Caco-2 (cell line): ENCODE results near the gene ZFP36. TPM values are rescaled to one million over a fixed set of nuclear protein-coding genes. Genes with fewer than 3 reads are reported as not detected.
A peak's percentile ranks its signal among the peaks of the same experiment; 100 is the strongest.

Experiments used
- BruUV-seq: library from RNA; stranded (reverse); fragments of 400-500 nt; replicated peaks from 2 replicates; lab custom pipeline; 2021; lab: Mats Ljungman, UMichigan
- CTCF ChIA-PET: fragments of 300-600 bp; sonication (Branson Sonifier 250); formaldehyde crosslinking; loops from one replicate; lab custom pipeline; 2022; ENCODE audit warnings: antibody characterized with exemption; lab: Charles Lee
- POLR2A ChIA-PET: fragments of 300-600 bp; sonication (Branson Sonifier 250); formaldehyde crosslinking; loops from one replicate; lab custom pipeline; 2022; ENCODE audit warnings: antibody characterized with exemption; lab: Charles Lee
- DNase-seq, 2 experiments: peaks; one replicate each; pipeline versions ENCODE4 v3.0.0 to v3.0.0-alpha.2; 2020 to 2022
- H3K27me3 ChIP-seq: replicated peaks from 2 replicates; pipeline ENCODE4 v1.6.0; 2011; ENCODE audit warnings: low read length; ENCODE audit not compliant: control insufficient read depth, insufficient read depth
- H3K36me3 ChIP-seq: 2 replicates; pipeline ENCODE4 v1.5.1; 2011; ENCODE audit warnings: low read length; ENCODE audit not compliant: control insufficient read depth, insufficient read depth
- H3K4me1 ChIP-seq: fragments of 250-450 bp; sonication (Bioruptor Pico); 2 replicates; pipeline ENCODE4 v1.5.1; 2020; ENCODE audit warnings: mild to moderate bottlenecking
- H3K4me3 ChIP-seq: 2 replicates; pipeline ENCODE4 v1.5.1; 2011; ENCODE audit warnings: low read depth, mild to moderate bottlenecking, control low read depth, low read length
- H3K9me3 ChIP-seq: fragments of 250-450 bp; sonication (Bioruptor Pico); 2 replicates; pipeline ENCODE4 v1.5.1; 2020; ENCODE audit warnings: mild to moderate bottlenecking, moderate library complexity
- H3K27ac Mint-ChIP-seq: one replicate; pipeline ENCODE4 v1.8.0; 2022; ENCODE audit warnings: mixed read lengths; ENCODE audit not compliant: unreplicated experiment
- H3K27me3 Mint-ChIP-seq: one replicate; pipeline ENCODE4 v1.8.0; 2022; ENCODE audit warnings: mixed read lengths; ENCODE audit not compliant: insufficient read depth, unreplicated experiment
- H3K36me3 Mint-ChIP-seq: one replicate; pipeline ENCODE4 v1.8.0; 2022; ENCODE audit warnings: mild to moderate bottlenecking, mixed read lengths; ENCODE audit not compliant: insufficient read depth, unreplicated experiment
- H3K4me1 Mint-ChIP-seq: one replicate; pipeline ENCODE4 v1.8.0; 2022; ENCODE audit warnings: low read depth, mixed read lengths; ENCODE audit not compliant: unreplicated experiment
- H3K4me3 Mint-ChIP-seq: one replicate; pipeline ENCODE4 v1.8.0; 2022; ENCODE audit warnings: mild to moderate bottlenecking, moderate library complexity, mixed read lengths; ENCODE audit not compliant: unreplicated experiment
- H3K9me3 Mint-ChIP-seq: one replicate; pipeline ENCODE4 v1.8.0; 2022; ENCODE audit warnings: mixed read lengths; ENCODE audit not compliant: unreplicated experiment
- intact Hi-C: fragments of 100-400 bp; cut with micrococcal nuclease; formaldehyde crosslinking; loops from one replicate; pipeline ENCODE4 v1.10.0; 2022; ENCODE audit not compliant: unreplicated experiment
- total RNA-seq: library from RNA; stranded (reverse); gene quantifications from 2 replicates; pipeline ENCODE4 v1.2.3, GENCODE V29; 2022
- TF ChIP-seq, protein P1 (sequence below), 2 experiments: fragments of 200-600 bp in 1 of 2; IDR thresholded peaks; 1 replicate in 1 of 2; 2 replicates in 1 of 2; pipeline versions ENCODE4 v1.5.1 to v1.8.0; 2011 to 2022; ENCODE audit warnings: antibody characterized with exemption in 1 of 2, control low read depth in 1 of 2, inconsistent platforms in 1 of 2, low read depth in 1 of 2, low read length in 1 of 2, mild to moderate bottlenecking in 1 of 2, moderate library complexity in 1 of 2; ENCODE audit not compliant: insufficient read depth in 1 of 2, severe bottlenecking in 1 of 2, unreplicated experiment in 1 of 2

Gene ZFP36
- total RNA-seq, 1 experiment from 2014 or later: 25.8 TPM

DNA sequence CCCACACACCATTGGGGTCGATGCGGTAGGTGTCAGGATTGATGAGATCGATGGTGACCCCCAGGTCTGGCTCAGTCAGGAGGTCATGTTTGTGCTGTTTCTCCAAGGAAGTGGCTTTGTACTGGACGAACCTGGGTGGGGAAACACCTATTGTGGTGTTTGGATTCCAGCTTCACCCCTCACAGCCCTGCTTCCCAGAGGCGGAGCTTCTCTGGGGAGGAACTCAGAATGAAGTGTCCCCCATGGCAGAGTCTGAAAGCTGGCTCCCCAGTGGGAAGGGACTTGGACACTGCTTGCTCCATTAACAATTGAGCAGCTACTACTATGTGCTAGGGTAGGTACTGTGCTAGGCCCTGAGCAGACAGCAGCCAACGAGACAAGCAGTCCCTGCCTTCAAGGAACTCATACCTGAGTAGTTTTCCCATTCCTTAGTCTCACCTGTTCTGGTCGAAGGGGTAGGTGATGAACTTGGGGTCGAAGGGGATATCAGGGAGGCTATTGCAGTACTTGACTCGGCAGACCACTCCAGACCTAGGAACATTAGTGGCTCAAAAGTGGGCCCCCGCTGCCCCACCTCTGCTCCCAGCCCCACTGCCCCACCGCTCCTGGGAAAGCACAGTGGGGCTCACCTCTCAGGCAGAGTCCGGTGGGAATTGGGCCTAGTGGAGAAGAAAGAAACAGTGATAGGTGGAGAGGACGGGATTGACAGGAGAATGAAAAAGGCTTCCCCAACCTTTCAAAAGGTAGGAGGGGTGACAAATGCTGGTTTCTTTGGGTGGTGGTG lies 16.8 kb upstream of the ZFP36 start:
- POLR2A ChIA-PET: no interaction called here
- H3K27me3 Mint-ChIP-seq: no peaks in the 10 kb centered on the region
- BruUV-seq: no TSS peak
- peak overlapping the region; percentile 99 for H3K4me3 Mint-ChIP-seq
- intact Hi-C loops: loop anchor here (5.0 kb wide), 1 partner anchor 48 kb away; the partner anchor contains the start of gene SAMD4B
- no peaks in the 10 kb centered on the region for H3K9me3 ChIP-seq
- peaks cover 9% of the 10 kb centered on the region for H3K36me3 ChIP-seq
- H3K36me3 Mint-ChIP-seq: peaks cover 93% of the 10 kb centered on the region
- H3K9me3 Mint-ChIP-seq: no peaks in the 10 kb centered on the region
- H3K4me3 ChIP-seq: peak overlapping the region; percentile 76
- peak overlapping the region; percentile 92 for H3K27ac Mint-ChIP-seq
- H3K4me1 ChIP-seq: peaks cover 10% of the 10 kb centered on the region
- peaks cover 33% of the 10 kb centered on the region for H3K4me1 Mint-ChIP-seq
- TF ChIP-seq, protein P1, sequence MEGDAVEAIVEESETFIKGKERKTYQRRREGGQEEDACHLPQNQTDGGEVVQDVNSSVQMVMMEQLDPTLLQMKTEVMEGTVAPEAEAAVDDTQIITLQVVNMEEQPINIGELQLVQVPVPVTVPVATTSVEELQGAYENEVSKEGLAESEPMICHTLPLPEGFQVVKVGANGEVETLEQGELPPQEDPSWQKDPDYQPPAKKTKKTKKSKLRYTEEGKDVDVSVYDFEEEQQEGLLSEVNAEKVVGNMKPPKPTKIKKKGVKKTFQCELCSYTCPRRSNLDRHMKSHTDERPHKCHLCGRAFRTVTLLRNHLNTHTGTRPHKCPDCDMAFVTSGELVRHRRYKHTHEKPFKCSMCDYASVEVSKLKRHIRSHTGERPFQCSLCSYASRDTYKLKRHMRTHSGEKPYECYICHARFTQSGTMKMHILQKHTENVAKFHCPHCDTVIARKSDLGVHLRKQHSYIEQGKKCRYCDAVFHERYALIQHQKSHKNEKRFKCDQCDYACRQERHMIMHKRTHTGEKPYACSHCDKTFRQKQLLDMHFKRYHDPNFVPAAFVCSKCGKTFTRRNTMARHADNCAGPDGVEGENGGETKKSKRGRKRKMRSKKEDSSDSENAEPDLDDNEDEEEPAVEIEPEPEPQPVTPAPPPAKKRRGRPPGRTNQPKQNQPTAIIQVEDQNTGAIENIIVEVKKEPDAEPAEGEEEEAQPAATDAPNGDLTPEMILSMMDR (IDR thresholded peaks at IDR 0.05; ENCODE audit: insufficient read depth in 1 of 2, low read depth in 1 of 2, low read length in 1 of 2, severe bottlenecking in 1 of 2, unreplicated experiment in 1 of 2): no peak
- CTCF ChIA-PET: no interaction called here
- no peaks in the 10 kb centered on the region for H3K27me3 ChIP-seq
- no peak for DNase-seq

DNA sequence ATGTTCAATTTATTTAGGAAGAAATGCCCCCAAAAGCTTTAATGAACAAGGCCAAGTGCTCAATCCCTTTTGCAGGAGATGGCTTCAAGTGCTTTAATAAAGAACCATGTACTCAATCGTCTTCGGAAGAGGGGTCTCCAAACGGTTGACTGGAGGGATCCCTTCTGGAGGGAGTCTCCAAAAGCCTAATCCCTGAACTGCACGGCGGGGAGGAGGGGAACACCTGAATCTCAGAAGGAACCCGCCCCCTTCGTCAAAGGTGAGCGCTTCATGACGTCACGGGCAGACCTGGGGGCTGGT lies 16.2 kb upstream of the ZFP36 start:
- Histone ChIP-seq H3K4me1 (peaks cover 10% of the 10 kb centered on the region), H3K36me3 (peaks cover 9% of the 10 kb centered on the region), H3K9me3 (no peaks in the 10 kb centered on the region), H3K4me3 (peak overlapping the region; percentile 76), H3K27me3 (no peaks in the 10 kb centered on the region)
- ChIA-PET CTCF (interaction anchor here (0.7 to 1.4 kb wide), 5 partner anchors 24 to 90 kb away, joined by 3 to 8 read pairs (median 3); partner anchors contain the start of genes RPS16, SAMD4B and TIMM50), POLR2A (interaction anchor here (1.0 to 2.0 kb wide), 8 partner anchors 10 to 55 kb away, joined by 3 to 54 read pairs (median 6); partner anchors contain the start of genes RPS16, SAMD4B and SUPT5H)
- Mint-ChIP-seq H3K36me3 (peaks cover 93% of the 10 kb centered on the region), H3K9me3 (no peaks in the 10 kb centered on the region), H3K27me3 (no peaks in the 10 kb centered on the region), H3K4me1 (peaks cover 33% of the 10 kb centered on the region), H3K27ac (peak overlapping the region; percentile 92), H3K4me3 (peak overlapping the region; percentile 99)
- intact Hi-C loops: loop anchor here (5.0 kb wide), 1 partner anchor 48 kb away; the partner anchor contains the start of gene SAMD4B
- DNase-seq: no peak
- TF ChIP-seq, protein P1 (IDR thresholded peaks at IDR 0.05; ENCODE audit: insufficient read depth in 1 of 2, low read depth in 1 of 2, low read length in 1 of 2, severe bottlenecking in 1 of 2, unreplicated experiment in 1 of 2): no peak
- BruUV-seq: TSS peak; percentile 45

DNA sequence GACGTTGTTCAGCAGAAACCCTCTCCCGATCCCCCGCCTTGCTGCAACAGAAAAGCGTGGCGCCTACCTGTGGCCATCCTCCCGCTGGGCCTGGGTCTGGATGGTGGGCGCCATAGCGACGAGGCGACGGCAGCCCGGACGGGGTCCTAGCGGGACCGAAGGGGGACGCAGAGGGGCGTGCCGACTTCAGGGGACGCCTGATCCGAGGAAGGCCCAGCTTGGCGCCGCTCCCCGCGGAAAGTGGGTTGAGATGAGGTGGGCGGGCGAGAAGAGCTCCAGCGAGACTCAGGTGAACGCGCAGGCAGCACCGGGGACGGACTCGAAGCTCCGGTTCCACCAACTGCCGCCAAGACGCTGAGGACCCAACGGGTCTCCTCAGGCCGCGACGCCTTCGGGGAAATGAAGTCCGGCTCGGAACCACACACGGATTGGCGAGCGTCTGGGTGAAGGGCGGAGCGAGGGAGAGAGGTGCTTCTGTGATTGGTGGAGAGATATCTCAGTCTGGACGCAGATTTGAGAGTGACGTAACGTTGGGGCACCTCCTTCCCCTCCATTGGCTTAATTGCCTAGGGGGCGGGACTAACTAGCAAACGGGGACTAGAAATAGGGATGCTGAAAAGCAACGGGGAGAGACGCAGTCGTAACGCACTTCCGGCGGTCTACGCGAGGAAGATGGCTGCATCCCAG lies 15.8 kb upstream of the ZFP36 start, which contains the start of the genes MED29 and PAF1:
Gene MED29, plus strand, starts transcription at position 628 of the 687 bp plus-strand sequence. Its CDS starts 45 bp downstream, at position 673.
Gene PAF1, minus strand, starts transcription at position 356 of the 687 bp plus-strand sequence. Its CDS starts 242 bp downstream, at position 114.
- TF ChIP-seq, protein P1 (IDR thresholded peaks at IDR 0.05; ENCODE audit: insufficient read depth in 1 of 2, low read depth in 1 of 2, low read length in 1 of 2, severe bottlenecking in 1 of 2, unreplicated experiment in 1 of 2): peak in 1 of 2 experiments; percentile 46
- CTCF ChIA-PET: interaction anchor here (0.6 to 1.5 kb wide), 7 partner anchors 18 to 90 kb away, joined by 3 to 8 read pairs (median 4); partner anchors contain the start of genes RPS16, SAMD4B and TIMM50
- Histone ChIP-seq H3K4me3 (peak within 1 kb of the TSS; percentile 76), H3K4me1 (peaks cover 10% of the 10 kb centered on the region), H3K27me3 (no peaks in the 10 kb centered on the region), H3K36me3 (peaks cover 7% of the 10 kb centered on the region), H3K9me3 (no peaks in the 10 kb centered on the region)
- H3K9me3 Mint-ChIP-seq: no peaks in the 10 kb centered on the region
- DNase-seq: peak; percentile 98 to 99
- H3K4me1 Mint-ChIP-seq: peaks cover 33% of the 10 kb centered on the region
- POLR2A ChIA-PET: interaction anchor here (0.8 to 2.0 kb wide), 13 partner anchors 9 to 124 kb away, joined by 3 to 54 read pairs (median 5); partner anchors contain the start of genes RPS16, SAMD4B, SELENOV and SUPT5H
- BruUV-seq: no TSS peak
- intact Hi-C loops: loop anchor here (5.0 kb wide), 1 partner anchor 49 kb away; the partner anchor contains the start of gene SAMD4B
- H3K27ac Mint-ChIP-seq: peak within 1 kb of the TSS; percentile 92
- H3K36me3 Mint-ChIP-seq: peaks cover 93% of the 10 kb centered on the region
- H3K27me3 Mint-ChIP-seq: no peaks in the 10 kb centered on the region
- H3K4me3 Mint-ChIP-seq: peak within 1 kb of the TSS; percentile 99
